Pancreas (tissue), 10 donors: ENCODE measurements around the gene DPM2. TPM values are rescaled to one million over a fixed set of nuclear protein-coding genes. Genes with fewer than 3 reads are reported as not detected.

ENCODE experiments used
- ATAC-seq, 4 donors: fragments of 200-7000 bp; cut with Tn5 transposase; one replicate each; pipeline versions ENCODE4 v1.8.0 to v1.9.1; 2020; ENCODE audit warnings: mild to moderate bottlenecking in 4 of 4, moderate library complexity in 4 of 4
- DNase-seq, 6 donors: peaks; one replicate each; pipeline ENCODE4 v3.0.0-alpha.2; 2020
- FAIRE-seq: peaks from 2 replicates; lab custom pipeline; 2012; peaks lifted over from hg19 to GRCh38; lab: Jason Lieb, UNC
- H3K27ac ChIP-seq, 4 donors: fragments of 200-600 bp; sonication (generic); 1 replicate in 3 of 4; 2 replicates in 1 of 4; pipeline versions ENCODE4 v1.5.0 to v1.8.0; 2020
- H3K27me3 ChIP-seq, 4 donors: fragments of 200-600 bp; one replicate each; pipeline ENCODE4 v1.8.0; 2021
- H3K36me3 ChIP-seq, 3 donors: fragments of 200-600 bp; sonication (generic) in 1 of 3; one replicate each; pipeline versions ENCODE4 v1.5.0 to v1.8.0; 2020 to 2021
- H3K4me1 ChIP-seq, 3 donors: fragments of 200-600 bp; one replicate each; pipeline ENCODE4 v1.8.0; 2021
- H3K4me3 ChIP-seq, 4 donors: fragments of 200-600 bp; sonication (generic) in 2 of 4; one replicate each; pipeline versions ENCODE4 v1.5.0 to v1.8.0; 2020 to 2021
- H3K9me3 ChIP-seq, 4 donors: fragments of 200-600 bp; one replicate each; pipeline ENCODE4 v1.8.0; 2021
- CTCF ChIP-seq, 4 donors: fragments of 200-600 bp; sonication (generic) in 3 of 4; IDR thresholded peaks; one replicate each; pipeline versions ENCODE4 v1.5.0 to v1.8.0; 2021; ENCODE audit warnings: antibody characterized with exemption in 4 of 4
- WGBS, 2 donors: extraction: QIAGEN DNeasy Blood & Tissue Kit; methylation state at CpG; one replicate each; pipeline ENCODE4 v1.1.7; 2013; 5-methylcytosine and 5-hydroxymethylcytosine counted together
- intact Hi-C, 3 donors: fragments of 100-400 bp; cut with DNase I; formaldehyde crosslinking; loops; one replicate each; pipeline versions ENCODE4 v1.11.1 to v1.14.2; 2022
- polyA plus RNA-seq, 2 donors: library from polyadenylated mRNA; stranded (reverse); fragments of 200-250 nt; gene quantifications; one replicate each; pipeline ENCODE4 v1.2.3, GENCODE V29; 2013
- total RNA-seq, 6 donors: library from RNA; stranded (reverse); fragmentation: NEBNext Ultra II Directional in 4 of 6; extraction: Animal tissue kit (Norgen Biotek cat#: 25700) in 4 of 6; gene quantifications; one replicate each; pipeline versions ENCODE4 v1.2.1 to v1.2.4, GENCODE V29; 2021 to 2023
- donor health status: healthy with polysubstance abuse.
- donor health status: DM: no; HTN: no; CAD: no; lungs with moderate emphysema.
- donor health status: DM: no; HTN: no; CAD: no.
- donor health status: control.
- donor health status: control.
- donor health status: Bipolar disorder and iron deficiency.
- donor health status: DM: yes; HTN: yes; CAD: no.
- donor health status: DM: no; HTN: no; CAD: no.
- donor health status: DM: no; HTN: no; CAD: no.
- donor health status: DM: yes; HTN: yes; CAD: no.

Gene DPM2
- total RNA-seq (10 to 100 TPM; 19.6 to 34.9 (median 25.5) TPM), polyA plus RNA-seq (10 to 100 TPM; 39.0 to 56.8 TPM)

- 7 to 9% methylated on average over 60 of the region's 60 CpGs for WGBS, 2 donors
These were observed at the start of gene DPM2 for GRCh38 chr9:127937388-127938297. Gene DPM2, minus strand, starts transcription at chr9:127937854. Its CDS starts 34 bp downstream, at chr9:127937820.

GRCh38 chr9:127987103-127987614 lies 49.5 kb upstream of the DPM2 start:
- TF ChIP-seq CTCF (IDR thresholded peaks at IDR 0.05): no peak
- FAIRE-seq (no peak), DNase-seq (peak; percentile 84 to 98 (median 96)), ATAC-seq (peak; percentile 82 to 92 (median 92))
- H3K36me3 ChIP-seq: no peaks in the 10 kb centered on the region
- 12 to 14% methylated on average over 9 of the region's 9 CpGs for WGBS, 2 donors
- peaks cover 30 to 37% (median 30%) of the 10 kb centered on the region in 3 donors for H3K4me1 ChIP-seq
- no peaks in the 10 kb centered on the region for H3K9me3 ChIP-seq
- no peaks in the 10 kb centered on the region for H3K27me3 ChIP-seq
- intact Hi-C loops: no loop called here
- H3K27ac ChIP-seq: peak overlapping the region; percentile 42 to 78 (median 64)
- H3K4me3 ChIP-seq: no peak overlapping the region

More at GRCh38 chr9:127937388-127938297, at the start of gene DPM2:
- H3K4me1 ChIP-seq: peaks cover 7 to 11% (median 10%) of the 10 kb centered on the region in 3 donors
- no peaks in the 10 kb centered on the region for H3K27me3 ChIP-seq
- peak; percentile 69 to 90 (median 78) for DNase-seq
- H3K27ac ChIP-seq: peak within 1 kb of the TSS in 1 of 4 donors; percentile 8
- no peak for FAIRE-seq
- peak; percentile 85 to 93 (median 91) for ATAC-seq
- H3K4me3 ChIP-seq: peak within 1 kb of the TSS; percentile 40 to 95 (median 58)
- peaks cover 0 to 8% (median 5%) of the 10 kb centered on the region in 3 donors for H3K36me3 ChIP-seq
- no peak for TF ChIP-seq CTCF (IDR thresholded peaks at IDR 0.05)
- no peaks in the 10 kb centered on the region for H3K9me3 ChIP-seq
- intact Hi-C loops: no loop called here

GRCh38 chr9:127985011-127985410 lies 47.4 kb upstream of the DPM2 start:
- ATAC-seq (no peak), DNase-seq (no peak), FAIRE-seq (no peak)
- no peak for TF ChIP-seq CTCF (IDR thresholded peaks at IDR 0.05)
- Histone ChIP-seq H3K4me3 (no peak overlapping the region), H3K9me3 (no peaks in the 10 kb centered on the region), H3K27me3 (no peaks in the 10 kb centered on the region), H3K36me3 (no peaks in the 10 kb centered on the region), H3K27ac (no peak overlapping the region), H3K4me1 (peaks cover 26 to 33% (median 29%) of the 10 kb centered on the region in 3 donors)
- intact Hi-C loops: no loop called here
- WGBS, 2 donors: 74 to 77% methylated on average over 3 of the region's 3 CpGs

- no peaks in the 10 kb centered on the region for H3K36me3 ChIP-seq
- H3K4me1 ChIP-seq: peaks cover 25 to 33% (median 26%) of the 10 kb centered on the region in 3 donors
- FAIRE-seq (no peak), DNase-seq (peak in 1 of 6 donors; percentile 19), ATAC-seq (no peak)
- H3K27ac ChIP-seq: no peak overlapping the region
- intact Hi-C loops: no loop called here
- no peaks in the 10 kb centered on the region for H3K9me3 ChIP-seq
- 93 to 95% methylated on average over 9 of the region's 9 CpGs for WGBS, 2 donors
- no peaks in the 10 kb centered on the region for H3K27me3 ChIP-seq
- H3K4me3 ChIP-seq: no peak overlapping the region
- no peak for TF ChIP-seq CTCF (IDR thresholded peaks at IDR 0.05)
These were observed 46.2 kb upstream of the DPM2 start for GRCh38 chr9:127983847-127984289.
